HEK293T (cell line): Measurements from ENCODE around the gene SNAP25.

Experiments used
- CTCF ChIA-PET: fragments of 350-600 bp; formaldehyde crosslinking; extraction: SDS; loops from one replicate; lab custom pipeline; 2021; ENCODE audit warnings: antibody characterized with exemption, inconsistent platforms; lab: Yijun Ruan, JAX
- POLR2A ChIA-PET: fragments of 350-600 bp; formaldehyde crosslinking; extraction: SDS; loops from one replicate; lab custom pipeline; 2020; ENCODE audit warnings: antibody characterized with exemption, inconsistent platforms; lab: Yijun Ruan, JAX
- DNase-seq: peaks from one replicate; pipeline ENCODE4 v3.0.0; 2012; ENCODE audit warnings: mixed read lengths; ENCODE audit errors: extremely low spot score
- ARNT ChIP-seq: fragments of 450-650 bp; IDR thresholded peaks from 2 replicates; pipeline ENCODE4 v1.6.1; 2017; ENCODE audit warnings: mild to moderate bottlenecking
- BHLHE40 ChIP-seq: fragments of 450-650 bp; IDR thresholded peaks from 2 replicates; pipeline ENCODE4 v1.6.1; 2016; ENCODE audit warnings: mild to moderate bottlenecking, moderate library complexity, borderline replicate concordance
- CTBP1 ChIP-seq: fragments of 450-650 bp; IDR thresholded peaks from 2 replicates; pipeline ENCODE4 v1.6.1; 2016; ENCODE audit warnings: borderline replicate concordance
- ELF4 ChIP-seq: fragments of 450-650 bp; IDR thresholded peaks from 2 replicates; pipeline ENCODE4 v1.6.1; 2017; ENCODE audit warnings: antibody characterized with exemption
- FOXA1 ChIP-seq: fragments of 450-650 bp; IDR thresholded peaks from 2 replicates; pipeline ENCODE4 v1.6.1; 2016; ENCODE audit warnings: mild to moderate bottlenecking
- FOXK2 ChIP-seq: fragments of 450-650 bp; IDR thresholded peaks from 2 replicates; pipeline ENCODE4 v1.6.1; 2016; ENCODE audit warnings: mild to moderate bottlenecking
- FOXM1 ChIP-seq: fragments of 450-650 bp; IDR thresholded peaks from 2 replicates; pipeline ENCODE4 v1.6.1; 2017; ENCODE audit warnings: mild to moderate bottlenecking, borderline replicate concordance
- HDGF ChIP-seq: fragments of 450-650 bp; IDR thresholded peaks from 2 replicates; pipeline ENCODE4 v1.6.1; 2017; ENCODE audit warnings: antibody characterized with exemption, borderline replicate concordance
- L3MBTL2 ChIP-seq: fragments of 450-650 bp; conservative IDR thresholded peaks from 2 replicates; pipeline ENCODE4 v1.6.1; 2016; ENCODE audit warnings: mild to moderate bottlenecking
- LEF1 ChIP-seq: fragments of 450-650 bp; IDR thresholded peaks from 2 replicates; pipeline ENCODE4 v1.6.1; 2017; ENCODE audit warnings: mild to moderate bottlenecking, borderline replicate concordance
- NFRKB ChIP-seq: fragments of 450-650 bp; IDR thresholded peaks from 2 replicates; pipeline ENCODE4 v1.6.1; 2016; ENCODE audit warnings: mild to moderate bottlenecking, moderate library complexity
- SP1 ChIP-seq: fragments of 450-650 bp; IDR thresholded peaks from 2 replicates; pipeline ENCODE4 v1.6.1; 2017
- SUZ12 ChIP-seq: fragments of 450-650 bp; IDR thresholded peaks from 2 replicates; pipeline ENCODE4 v1.6.1; 2016; ENCODE audit warnings: mild to moderate bottlenecking
- TARDBP ChIP-seq: fragments of 450-650 bp; IDR thresholded peaks from 2 replicates; pipeline ENCODE4 v1.6.1; 2016
- ZNF384 ChIP-seq: fragments of 450-650 bp; IDR thresholded peaks from 2 replicates; pipeline ENCODE4 v1.6.1; 2016
- TF ChIP-seq, protein P1 (sequence below): fragments of 450-650 bp; IDR thresholded peaks from 2 replicates; pipeline ENCODE4 v1.6.1; 2016

The SNAP25 gene

DNA sequence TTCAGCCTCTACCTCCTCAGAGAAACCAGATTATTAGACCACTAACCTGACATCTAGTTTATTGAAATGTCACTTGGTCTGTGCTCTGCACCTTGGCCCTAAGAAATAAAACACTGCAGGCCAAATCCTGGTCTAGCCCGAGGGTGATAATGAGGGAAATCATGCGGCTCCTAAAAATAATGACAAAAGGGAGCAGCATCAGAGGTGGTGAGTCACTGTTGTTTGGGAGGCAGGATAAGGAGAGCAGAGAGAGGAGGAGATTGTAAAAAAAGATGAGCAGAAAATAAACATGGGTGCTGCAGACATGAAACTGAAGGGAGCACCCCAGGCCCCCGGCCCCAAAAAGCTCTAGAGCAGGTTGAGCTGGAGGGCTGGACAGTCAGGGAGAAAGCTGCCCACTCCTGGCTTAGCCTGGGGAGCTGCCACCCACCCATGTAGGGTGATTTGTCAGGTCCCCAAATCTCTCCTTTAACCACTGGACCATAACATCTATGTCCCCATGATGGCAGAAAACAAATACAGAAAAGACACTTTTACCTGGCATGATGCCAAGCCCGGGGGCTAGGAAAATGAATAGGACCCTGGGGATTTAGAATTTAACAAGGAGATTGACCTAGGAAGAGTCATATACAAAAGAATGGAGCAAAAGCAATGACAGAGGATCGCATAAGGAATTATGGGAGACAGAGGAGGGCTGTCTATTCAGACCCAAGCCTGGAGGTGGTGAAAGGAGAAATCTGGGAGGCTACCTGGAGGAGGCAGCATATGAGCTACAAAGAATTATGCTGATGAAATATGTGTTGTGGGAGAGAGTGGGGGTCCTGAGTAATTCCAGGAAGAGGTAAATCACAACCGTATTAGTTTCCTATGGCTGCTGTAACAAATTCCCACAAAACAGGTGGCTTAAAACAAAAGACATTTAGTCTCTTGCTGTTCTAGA is 103.7 kb downstream of the SNAP25 start:
- CTCF ChIA-PET, result no interaction called here

DNA sequence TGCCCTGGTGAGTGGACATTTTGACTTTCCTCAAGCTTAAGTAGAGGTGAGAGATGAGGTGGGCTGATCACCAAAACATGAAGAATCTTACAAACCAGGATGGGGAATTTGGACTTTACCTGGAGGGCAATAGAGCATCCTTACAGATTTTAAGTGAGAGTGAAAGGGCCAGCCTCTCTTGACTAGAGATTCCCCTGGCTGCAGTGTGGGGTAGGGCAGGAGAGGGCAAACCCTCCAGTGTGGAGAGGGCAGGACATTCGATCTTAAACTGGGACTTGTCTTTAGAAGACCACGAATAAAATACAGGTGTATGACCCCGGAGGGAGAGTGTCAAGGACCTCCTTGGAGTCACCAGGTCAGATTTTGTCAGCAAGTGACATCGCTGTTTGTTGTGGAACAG is 105.1 kb downstream of the SNAP25 start:
- TF ChIP-seq ZNF384 (no peak), FOXA1 (no peak), ARNT (no peak), SP1 (no peak), FOXK2 (no peak), SUZ12 (no peak), CTBP1 (no peak), LEF1 (no peak), ELF4 (no peak), HDGF (no peak), FOXM1 (no peak), L3MBTL2 (no peak), TARDBP (no peak)
- TF ChIP-seq, protein P1, sequence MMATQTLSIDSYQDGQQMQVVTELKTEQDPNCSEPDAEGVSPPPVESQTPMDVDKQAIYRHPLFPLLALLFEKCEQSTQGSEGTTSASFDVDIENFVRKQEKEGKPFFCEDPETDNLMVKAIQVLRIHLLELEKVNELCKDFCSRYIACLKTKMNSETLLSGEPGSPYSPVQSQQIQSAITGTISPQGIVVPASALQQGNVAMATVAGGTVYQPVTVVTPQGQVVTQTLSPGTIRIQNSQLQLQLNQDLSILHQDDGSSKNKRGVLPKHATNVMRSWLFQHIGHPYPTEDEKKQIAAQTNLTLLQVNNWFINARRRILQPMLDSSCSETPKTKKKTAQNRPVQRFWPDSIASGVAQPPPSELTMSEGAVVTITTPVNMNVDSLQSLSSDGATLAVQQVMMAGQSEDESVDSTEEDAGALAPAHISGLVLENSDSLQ, result no peak
- DNase-seq, result no peak
- POLR2A ChIA-PET, result no interaction called here
- CTCF ChIA-PET, result no interaction called here

More for the DNA sequence above, 103.7 kb downstream of the SNAP25 start:
- POLR2A ChIA-PET, result interaction anchor here (0.9 kb wide), 1 partner anchor 15 kb away, joined by 4 read pairs; no protein-coding TSS in a partner anchor
- DNase-seq, result no peak
- TF ChIP-seq FOXK2, result no peak
- TF ChIP-seq CTBP1, result no peak
- TF ChIP-seq L3MBTL2, result no peak
- TF ChIP-seq HDGF, result no peak
- no peak for TF ChIP-seq ARNT
- TF ChIP-seq SUZ12, result no peak
- no peak for TF ChIP-seq LEF1
- no peak for TF ChIP-seq ELF4
- TF ChIP-seq, protein P1, result no peak
- TF ChIP-seq SP1, result no peak
- TF ChIP-seq FOXA1, result no peak
- no peak for TF ChIP-seq BHLHE40
- no peak for TF ChIP-seq ZNF384
- TF ChIP-seq FOXM1, result no peak
- no peak for TF ChIP-seq NFRKB
- no peak for TF ChIP-seq TARDBP

DNA sequence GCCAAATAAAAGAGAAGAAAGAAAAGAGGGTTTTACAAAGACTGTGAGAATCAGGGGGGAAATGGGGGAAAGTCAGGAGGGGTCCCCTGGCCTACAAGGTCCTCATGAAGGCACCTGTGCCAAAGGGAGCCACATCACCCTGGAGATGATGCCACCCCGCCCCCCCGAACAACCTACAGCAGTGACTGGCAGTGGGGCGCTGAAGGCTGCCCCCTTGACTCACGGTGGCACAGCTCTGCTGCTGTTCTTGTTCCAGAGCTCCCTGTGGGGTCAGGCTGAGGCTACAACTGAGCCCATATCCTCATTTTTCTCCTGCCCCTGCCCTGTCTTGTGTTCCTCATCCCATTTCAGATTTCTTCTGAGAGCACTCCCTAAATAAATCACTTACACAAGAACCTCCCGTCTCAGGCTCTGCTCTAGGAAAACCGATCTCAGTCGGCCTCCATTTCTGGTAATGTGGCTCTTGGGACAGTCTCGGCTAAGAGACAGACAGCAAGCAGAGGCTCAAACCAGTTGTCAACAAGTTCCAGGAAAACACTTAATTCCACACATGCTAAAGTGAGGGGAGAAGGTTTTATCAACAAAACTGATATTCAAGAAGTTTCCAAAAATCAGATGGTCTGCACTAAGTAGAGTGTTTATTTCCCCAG is 105.7 kb downstream of the SNAP25 start:
- TF ChIP-seq NFRKB (no peak), FOXM1 (no peak), HDGF (no peak), CTBP1 (no peak), SP1 (no peak), ELF4 (no peak), SUZ12 (no peak), ZNF384 (no peak), TARDBP (no peak)
- no peak for DNase-seq
- ChIA-PET CTCF (no interaction called here), POLR2A (no interaction called here)

- ChIA-PET CTCF (no interaction called here), POLR2A (interaction anchor here (1.8 kb wide), 1 partner anchor 13 kb away, joined by 8 read pairs; no protein-coding TSS in a partner anchor)
- DNase-seq, result no peak
- no peak for TF ChIP-seq FOXM1
- TF ChIP-seq FOXK2, result no peak
- no peak for TF ChIP-seq L3MBTL2
- TF ChIP-seq ZNF384, result no peak
- no peak for TF ChIP-seq CTBP1
- no peak for TF ChIP-seq TARDBP
- TF ChIP-seq SUZ12, result no peak
- TF ChIP-seq, protein P1, result no peak
- TF ChIP-seq NFRKB, result no peak
- TF ChIP-seq ELF4, result no peak
- TF ChIP-seq BHLHE40, result no peak
- TF ChIP-seq ARNT, result no peak
- no peak for TF ChIP-seq SP1
- no peak for TF ChIP-seq FOXA1
- no peak for TF ChIP-seq LEF1
- TF ChIP-seq HDGF, result no peak
Observed at GRCh38 chr20:10328897-10329255, 110.2 kb downstream of the SNAP25 start.

- ChIA-PET POLR2A (interaction anchor here (1.8 kb wide), 1 partner anchor 13 kb away, joined by 8 read pairs; no protein-coding TSS in a partner anchor), CTCF (no interaction called here)
- no peak for TF ChIP-seq HDGF
- TF ChIP-seq ZNF384, result no peak
- no peak for TF ChIP-seq FOXM1
- DNase-seq, result no peak
Observed at GRCh38 chr20:10329387-10330005, 110.9 kb downstream of the SNAP25 start.
